B cell (primary cell): ENCODE measurements around the gene ABHD16A. TPM values are rescaled to one million over a fixed set of nuclear protein-coding genes. Genes with fewer than 3 reads are reported as not detected.

Source experiments
- ATAC-seq: fragments of 200-7000 bp; cut with Tn5 transposase; one replicate; pipeline ENCODE4 v1.10.0; 2021; ENCODE audit warnings: low read depth, mild to moderate bottlenecking, moderate number of reproducible peaks, moderate library complexity
- CTCF ChIA-PET: fragments of 350-600 bp; sonication (Branson Sonifier 250); formaldehyde crosslinking; loops from one replicate; lab custom pipeline; 2021; ENCODE audit warnings: antibody characterized with exemption, inconsistent platforms; lab: Charles Lee
- POLR2A ChIA-PET: fragments of 350-600 bp; sonication (Branson Sonifier 250); formaldehyde crosslinking; loops from one replicate; lab custom pipeline; 2021; ENCODE audit warnings: antibody characterized with exemption; lab: Charles Lee
- DNase-seq: peaks from one replicate; pipeline ENCODE4 v3.0.0; 2013
- H2AFZ ChIP-seq: 2 replicates; pipeline ENCODE4 v1.6.1; 2012; ENCODE audit warnings: mild to moderate bottlenecking, low read depth, low read length; ENCODE audit not compliant: insufficient read depth, poor library complexity, severe bottlenecking
- H3K27ac ChIP-seq, 2 donors: 1 replicate in 1 of 2; 2 replicates in 1 of 2; pipeline ENCODE4 v1.5.1; 2012 to 2013; ENCODE audit warnings: low read length in 2 of 2, mild to moderate bottlenecking in 2 of 2, moderate library complexity in 1 of 2
- H3K27me3 ChIP-seq, 4 experiments: fragments of 200-600 bp in 1 of 4; sonication (generic) in 1 of 4; replicated peaks in 1 of 4; 1 replicate in 2 of 4; 2 replicates in 2 of 4; pipeline versions ENCODE4 v1.6.1 to v1.7.0; 2013 to 2016; ENCODE audit warnings: low read length in 3 of 4, mild to moderate bottlenecking in 2 of 4, mixed read lengths in 1 of 4, moderate library complexity in 1 of 4; ENCODE audit not compliant: insufficient read depth in 4 of 4, control insufficient read depth in 3 of 4; ENCODE audit errors: control extremely low read depth in 1 of 4
- H3K36me3 ChIP-seq, 2 experiments: replicated peaks in 1 of 2; 1 replicate in 1 of 2; 2 replicates in 1 of 2; pipeline versions ENCODE4 v1.6.1 to v1.7.1; 2013; ENCODE audit warnings: low read length in 1 of 2; ENCODE audit not compliant: insufficient read depth in 2 of 2, control insufficient read depth in 1 of 2; ENCODE audit errors: control extremely low read depth in 1 of 2, extremely low read depth in 1 of 2
- H3K4me1 ChIP-seq, 2 donors: fragments of 200-600 bp in 1 of 2; sonication (generic) in 1 of 2; 1 replicate in 1 of 2; 2 replicates in 1 of 2; pipeline versions ENCODE4 v1.5.1 to v1.6.1; 2013 to 2017; ENCODE audit warnings: low read length in 2 of 2; ENCODE audit not compliant: control insufficient read depth in 2 of 2, insufficient read depth in 2 of 2
- H3K4me2 ChIP-seq: replicated peaks from 2 replicates; pipeline ENCODE3; 2012; ENCODE audit warnings: mild to moderate bottlenecking, low read depth, low read length; ENCODE audit not compliant: poor library complexity, severe bottlenecking
- H3K4me3 ChIP-seq, 5 experiments: fragments of 200-600 bp in 1 of 5; sonication (generic) in 1 of 5; 1 replicate in 3 of 5; 2 replicates in 2 of 5; pipeline versions ENCODE4 v1.5.1 to v1.7.0; 2011 to 2016; ENCODE audit warnings: low read length in 4 of 5, mild to moderate bottlenecking in 4 of 5, low read depth in 2 of 5, control low read depth in 1 of 5, moderate library complexity in 1 of 5; ENCODE audit not compliant: insufficient read depth in 1 of 5; ENCODE audit errors: control extremely low read depth in 1 of 5, extremely low read depth in 1 of 5
- H3K79me2 ChIP-seq: fragments of 200-600 bp; sonication (generic); one replicate; pipeline ENCODE4 v1.6.0; 2016; ENCODE audit warnings: low read length; ENCODE audit not compliant: control insufficient read depth, insufficient read depth
- H3K9ac ChIP-seq: fragments of 200-600 bp; sonication (generic); 2 replicates; pipeline ENCODE4 v1.6.1; 2017; ENCODE audit warnings: mild to moderate bottlenecking, low read length, moderate library complexity
- H3K9me3 ChIP-seq, 3 donors: one replicate each; pipeline versions ENCODE4 v1.6.1 to v1.7.1; 2013; ENCODE audit warnings: low read length in 2 of 3; ENCODE audit not compliant: control insufficient read depth in 2 of 3, insufficient read depth in 1 of 3; ENCODE audit errors: control extremely low read depth in 1 of 3
- H4K20me1 ChIP-seq: 2 replicates; pipeline ENCODE4 v1.6.0; 2012; ENCODE audit warnings: mild to moderate bottlenecking, low read length; ENCODE audit not compliant: insufficient read depth, control insufficient read depth, poor library complexity, severe bottlenecking
- H3K27ac Mint-ChIP-seq: one replicate; pipeline ENCODE4 v1.8.0; 2021; ENCODE audit warnings: mixed read lengths
- H3K27me3 Mint-ChIP-seq: one replicate; pipeline ENCODE4 v1.8.0; 2021; ENCODE audit warnings: mixed read lengths
- H3K4me1 Mint-ChIP-seq: one replicate; pipeline ENCODE4 v1.8.0; 2021; ENCODE audit warnings: mixed read lengths
- H3K4me3 Mint-ChIP-seq: one replicate; pipeline ENCODE4 v1.8.0; 2021; ENCODE audit warnings: mixed read lengths
- H3K9me3 Mint-ChIP-seq: one replicate; pipeline ENCODE4 v1.8.0; 2022; ENCODE audit warnings: mixed read lengths; ENCODE audit not compliant: insufficient read depth
- CTCF ChIP-seq: fragments of 200-600 bp; IDR thresholded peaks from one replicate; pipeline ENCODE4 v1.8.0; 2022; ENCODE audit warnings: antibody characterized with exemption, mild to moderate bottlenecking
- EZH2 ChIP-seq: IDR thresholded peaks from 2 replicates; pipeline ENCODE4 v1.6.1; 2012; ENCODE audit warnings: borderline replicate concordance, low read depth, mild to moderate bottlenecking, moderate library complexity, low read length; ENCODE audit not compliant: insufficient read depth, poor library complexity, severe bottlenecking
- WGBS: methylation state at CpG from one replicate; pipeline ENCODE4 v1.1.5; 2013; ENCODE audit warnings: missing lambda C conversion rate; ENCODE audit not compliant: insufficient coverage; 5-methylcytosine and 5-hydroxymethylcytosine counted together
- intact Hi-C: fragments of 100-400 bp; cut with micrococcal nuclease; formaldehyde crosslinking; loops from one replicate; pipeline ENCODE4 v1.10.0; 2022
- polyA plus RNA-seq: library from polyadenylated mRNA; depleted of rRNA; stranded (reverse); fragments of >200 nt; gene quantifications from 2 replicates; pipeline ENCODE4 v1.2.3, GENCODE V29; 2012
- total RNA-seq, 2 donors: library from RNA; stranded (reverse); fragments of 120-200 nt in 1 of 2; gene quantifications; 1 replicate in 1 of 2; 2 replicates in 1 of 2; pipeline versions ENCODE4 v1.2.3 to v1.2.4, GENCODE V29; 2013 to 2022

ABHD16A gene
- total and polyA plus RNA-seq, 2 donors (not counting 1 experiment from before 2014, with no cell fraction given) = 78.3 to 97.5 TPM

DNA sequence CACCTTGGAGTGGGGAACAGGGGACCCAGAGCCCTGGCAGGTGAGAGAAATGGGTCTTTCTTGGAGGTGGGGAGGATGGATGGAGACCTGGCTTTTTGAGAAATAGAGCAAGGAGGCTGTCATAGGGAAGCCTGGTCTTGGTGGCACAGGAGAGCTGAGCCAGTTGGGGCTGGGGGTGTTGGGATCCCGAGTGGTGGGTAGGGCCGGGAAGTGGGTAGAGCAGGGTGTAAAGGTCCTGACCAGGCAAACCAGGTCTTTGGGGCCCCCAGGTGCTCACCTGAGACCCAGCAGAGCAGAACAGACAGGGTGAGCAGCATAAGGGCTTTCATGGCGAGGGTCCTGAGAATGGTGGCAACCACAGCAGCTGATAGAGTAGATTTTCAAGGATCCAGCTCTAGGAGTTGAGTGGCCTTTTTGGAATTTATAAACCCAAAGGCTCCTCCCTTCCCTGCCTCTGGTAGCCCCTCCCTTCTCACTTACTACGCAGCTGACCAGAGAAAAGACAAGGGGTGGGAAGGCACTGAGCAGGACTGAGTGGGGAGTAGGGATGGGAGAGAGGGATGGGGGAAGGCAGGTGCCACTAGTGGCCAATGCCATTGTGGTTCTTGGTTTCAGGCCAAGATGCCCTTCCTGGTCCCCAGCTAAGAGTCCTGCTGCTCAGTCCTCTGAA lies 18.4 kb upstream of the ABHD16A start, which contains the start of gene LY6G6C:
Gene LY6G6C (minus strand): TSS at position 396 of the 670 bp plus-strand sequence. CDS start 67 bp downstream, at position 329.
- Mint-ChIP-seq H3K9me3 (no peaks in the 10 kb centered on the region), H3K4me1 (peaks cover 28% of the 10 kb centered on the region), H3K27me3 (no peaks in the 10 kb centered on the region), H3K4me3 (no peak within 1 kb of the TSS), H3K27ac (no peak within 1 kb of the TSS)
- H4K20me1 ChIP-seq = no peaks in the 10 kb centered on the region
- H2AFZ ChIP-seq = no peak within 1 kb of the TSS
- peaks cover 12 to 19% of the 10 kb centered on the region in 2 donors for H3K4me1 ChIP-seq
- 86% methylated on average over 2 of the region's 4 CpGs for WGBS
- no peaks in the 10 kb centered on the region for H3K9me3 ChIP-seq
- intact Hi-C loops = no loop called here
- ChIA-PET POLR2A (no interaction called here), CTCF (no interaction called here)
- no peaks in the 10 kb centered on the region for H3K79me2 ChIP-seq
- no peak within 1 kb of the TSS for H3K27ac ChIP-seq
- TF ChIP-seq EZH2 (no peak), CTCF (no peak)
- no peaks in the 10 kb centered on the region for H3K27me3 ChIP-seq
- DNase-seq (no peak), ATAC-seq (no peak)
- no peak within 1 kb of the TSS for H3K9ac ChIP-seq
- H3K4me3 ChIP-seq = no peak within 1 kb of the TSS
- no peak within 1 kb of the TSS for H3K4me2 ChIP-seq
- peaks cover 0 to 10% of the 10 kb centered on the region in 2 experiments for H3K36me3 ChIP-seq

DNA sequence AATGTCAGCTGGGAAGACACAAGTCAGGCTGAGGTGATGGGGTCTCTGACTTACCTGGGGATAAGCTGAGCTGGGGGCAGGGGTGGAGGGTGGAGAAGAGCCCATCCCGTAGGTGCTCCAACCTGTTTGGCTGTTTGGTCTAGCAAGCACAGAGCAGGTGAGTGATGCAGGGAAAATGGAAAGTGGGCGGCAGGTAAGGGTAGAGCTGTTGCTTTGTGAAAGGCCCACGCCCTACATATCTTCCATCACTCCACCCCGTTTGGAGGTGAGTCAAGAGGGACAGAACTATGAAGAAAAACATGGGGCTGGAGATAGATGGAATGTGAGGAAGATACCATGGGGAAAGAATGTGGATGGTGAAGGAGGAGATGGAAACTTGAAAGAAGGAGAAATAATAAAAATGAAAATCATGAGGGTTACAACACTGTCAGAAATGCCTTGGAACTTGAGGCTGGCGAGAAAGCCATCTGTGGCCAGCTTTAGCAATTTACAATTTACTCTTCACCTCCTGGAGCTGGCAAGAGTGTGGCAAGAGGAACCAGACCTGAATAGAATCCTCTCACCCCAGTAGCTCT lies 17.2 kb upstream of the ABHD16A start:
- CTCF ChIA-PET = interaction anchor here (0.6 kb wide), 1 partner anchor 41 kb away, joined by 3 read pairs; no protein-coding TSS in a partner anchor
- intact Hi-C loops = no loop called here
- no peaks in the 10 kb centered on the region for H3K9me3 Mint-ChIP-seq

More for the DNA sequence above, 17.2 kb upstream of the ABHD16A start:
- Histone ChIP-seq H3K27ac (no peak overlapping the region), H2AFZ (no peak overlapping the region), H3K9ac (no peak overlapping the region), H3K4me1 (peaks cover 7 to 12% of the 10 kb centered on the region in 2 donors), H3K36me3 (no peaks in the 10 kb centered on the region), H3K27me3 (no peaks in the 10 kb centered on the region), H4K20me1 (no peaks in the 10 kb centered on the region), H3K4me3 (no peak overlapping the region), H3K79me2 (no peaks in the 10 kb centered on the region), H3K4me2 (no peak overlapping the region), H3K9me3 (no peaks in the 10 kb centered on the region)
- Mint-ChIP-seq H3K4me3 (no peak overlapping the region), H3K4me1 (peaks cover 19% of the 10 kb centered on the region), H3K27me3 (no peaks in the 10 kb centered on the region), H3K27ac (no peak overlapping the region)
- TF ChIP-seq EZH2 = no peak
- no peak for TF ChIP-seq CTCF
- WGBS = 97% methylated on average over 4 of the region's 5 CpGs
- no peak for DNase-seq
- no peak for ATAC-seq
- POLR2A ChIA-PET = no interaction called here
